Bronchial epithelial cell (primary cell): ENCODE measurements around the gene LRRC3. TPM values are rescaled to one million over a fixed set of nuclear protein-coding genes. Genes with fewer than 3 reads are reported as not detected.

Experiments
- DNase-seq: peaks from one replicate; pipeline ENCODE4 v3.0.0-alpha.2; 2010; ENCODE audit warnings: low read depth
- FAIRE-seq: peaks from 2 replicates; lab custom pipeline; 2011; peaks lifted over from hg19 to GRCh38; lab: Jason Lieb, UNC
- H3K27me3 ChIP-seq: 2 replicates; pipeline ENCODE4 v1.5.1; 2011; ENCODE audit warnings: low read length; ENCODE audit not compliant: control insufficient read depth, insufficient read depth
- H3K36me3 ChIP-seq: 2 replicates; pipeline ENCODE4 v1.5.1; 2011; ENCODE audit warnings: low read length; ENCODE audit not compliant: control insufficient read depth, insufficient read depth
- H3K4me3 ChIP-seq: 2 replicates; pipeline ENCODE4 v1.5.1; 2011; ENCODE audit warnings: mild to moderate bottlenecking, low read depth, low read length, control low read depth
- total RNA-seq: library from RNA; depleted of rRNA; stranded (reverse); fragments of >200 nt; gene quantifications from 2 replicates; pipeline ENCODE4 v1.2.1, GENCODE V29; 2014
- TF ChIP-seq, protein P1 (sequence below): IDR thresholded peaks from 2 replicates; pipeline ENCODE4 v1.5.1; 2011; ENCODE audit warnings: mild to moderate bottlenecking, moderate library complexity, low read length, control low read depth, inconsistent platforms; ENCODE audit not compliant: insufficient read depth, severe bottlenecking

Gene LRRC3
- total RNA-seq, 1 donor from 2014 or later = under 0.01 TPM

DNA sequence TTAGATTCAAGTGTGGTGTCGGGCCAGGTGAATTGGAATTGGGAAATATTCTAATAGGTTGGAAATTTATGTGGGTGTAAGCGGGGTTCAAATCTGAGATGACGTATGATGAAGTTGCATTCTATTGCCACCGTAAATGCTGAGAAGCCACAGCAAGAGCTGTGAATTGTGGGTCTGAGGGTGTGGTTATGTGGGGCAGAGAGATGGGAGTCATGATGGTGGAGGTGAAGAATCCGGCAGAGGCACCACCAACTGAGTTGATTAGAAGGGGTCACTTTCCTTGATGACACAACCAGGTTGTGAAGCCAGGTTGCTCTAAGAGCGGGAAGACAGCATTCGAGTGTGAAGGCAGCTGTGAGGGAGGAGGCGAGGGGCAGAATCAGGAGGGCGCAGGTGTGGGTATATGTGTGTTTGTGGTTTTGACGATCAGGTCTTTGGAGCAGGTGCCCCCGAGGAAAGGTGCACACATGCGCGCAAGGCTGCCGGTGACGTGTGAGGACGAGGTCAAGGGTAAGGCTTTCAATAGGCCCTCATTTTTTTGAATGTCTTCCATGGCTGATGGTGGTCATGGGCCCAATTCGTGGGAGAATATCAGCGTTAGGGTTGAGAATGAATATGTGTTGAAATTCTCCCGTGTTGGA, 18.7 kb downstream of the LRRC3 start:
- Histone ChIP-seq H3K36me3 (no peaks in the 10 kb centered on the region), H3K27me3 (no peaks in the 10 kb centered on the region), H3K4me3 (no peak overlapping the region)
- TF ChIP-seq, protein P1, sequence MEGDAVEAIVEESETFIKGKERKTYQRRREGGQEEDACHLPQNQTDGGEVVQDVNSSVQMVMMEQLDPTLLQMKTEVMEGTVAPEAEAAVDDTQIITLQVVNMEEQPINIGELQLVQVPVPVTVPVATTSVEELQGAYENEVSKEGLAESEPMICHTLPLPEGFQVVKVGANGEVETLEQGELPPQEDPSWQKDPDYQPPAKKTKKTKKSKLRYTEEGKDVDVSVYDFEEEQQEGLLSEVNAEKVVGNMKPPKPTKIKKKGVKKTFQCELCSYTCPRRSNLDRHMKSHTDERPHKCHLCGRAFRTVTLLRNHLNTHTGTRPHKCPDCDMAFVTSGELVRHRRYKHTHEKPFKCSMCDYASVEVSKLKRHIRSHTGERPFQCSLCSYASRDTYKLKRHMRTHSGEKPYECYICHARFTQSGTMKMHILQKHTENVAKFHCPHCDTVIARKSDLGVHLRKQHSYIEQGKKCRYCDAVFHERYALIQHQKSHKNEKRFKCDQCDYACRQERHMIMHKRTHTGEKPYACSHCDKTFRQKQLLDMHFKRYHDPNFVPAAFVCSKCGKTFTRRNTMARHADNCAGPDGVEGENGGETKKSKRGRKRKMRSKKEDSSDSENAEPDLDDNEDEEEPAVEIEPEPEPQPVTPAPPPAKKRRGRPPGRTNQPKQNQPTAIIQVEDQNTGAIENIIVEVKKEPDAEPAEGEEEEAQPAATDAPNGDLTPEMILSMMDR = no peak
- FAIRE-seq (no peak), DNase-seq (no peak)

DNA sequence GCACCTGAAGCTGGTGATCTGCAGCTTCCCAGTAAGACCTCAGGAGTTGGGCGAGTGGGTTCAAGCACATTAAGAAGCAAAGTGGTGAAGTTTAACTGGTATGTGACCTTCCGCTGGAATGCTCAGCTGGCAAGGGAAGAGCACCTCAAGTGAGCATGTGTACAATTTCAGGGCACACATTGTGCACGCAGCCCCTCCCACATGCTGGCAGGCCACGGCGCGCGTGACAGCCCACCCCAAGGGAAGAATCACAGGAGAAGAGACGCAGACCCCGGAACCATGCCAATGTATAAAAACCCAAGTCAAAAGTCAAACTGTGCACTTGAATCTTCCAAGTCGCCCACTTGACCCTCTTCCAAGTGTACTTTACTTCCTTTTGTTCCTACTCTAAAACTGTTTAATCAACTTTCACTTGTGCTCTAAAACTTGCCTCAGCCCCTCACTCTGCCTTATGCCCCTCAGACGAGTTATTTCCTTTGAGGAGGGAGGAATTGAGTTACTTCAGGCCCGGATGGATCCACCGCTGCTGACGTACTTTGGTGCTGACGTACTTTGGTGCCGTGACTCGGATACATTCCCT, 20.0 kb downstream of the LRRC3 start:
- TF ChIP-seq, protein P1 = no peak
- Histone ChIP-seq H3K4me3 (no peak overlapping the region), H3K27me3 (no peaks in the 10 kb centered on the region), H3K36me3 (no peaks in the 10 kb centered on the region)
- FAIRE-seq (no peak), DNase-seq (no peak)

DNA sequence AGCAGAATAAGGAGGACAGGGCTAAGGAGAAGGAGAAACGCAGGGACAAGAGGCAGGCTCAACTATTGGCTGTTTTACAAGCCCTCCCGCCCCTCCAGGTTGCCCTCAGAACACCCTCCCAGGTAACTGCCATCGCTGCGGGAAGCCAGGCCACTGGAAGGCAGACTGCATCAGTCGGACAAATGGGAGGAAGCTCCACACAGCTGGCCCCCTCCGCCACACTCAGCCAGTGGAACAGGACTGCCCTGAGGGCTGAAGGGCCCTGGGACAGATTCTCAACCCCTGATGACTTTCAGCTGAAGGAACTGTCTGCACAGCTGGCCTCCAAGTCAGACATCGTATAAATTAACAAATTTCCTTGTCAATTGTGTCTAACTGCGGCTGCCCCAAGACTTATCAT, 21.8 kb downstream of the LRRC3 start:
- H3K4me3 ChIP-seq = no peak overlapping the region
- DNase-seq (no peak), FAIRE-seq (no peak)
- H3K27me3 ChIP-seq = no peaks in the 10 kb centered on the region
- no peaks in the 10 kb centered on the region for H3K36me3 ChIP-seq
- TF ChIP-seq, protein P1 = no peak

DNA sequence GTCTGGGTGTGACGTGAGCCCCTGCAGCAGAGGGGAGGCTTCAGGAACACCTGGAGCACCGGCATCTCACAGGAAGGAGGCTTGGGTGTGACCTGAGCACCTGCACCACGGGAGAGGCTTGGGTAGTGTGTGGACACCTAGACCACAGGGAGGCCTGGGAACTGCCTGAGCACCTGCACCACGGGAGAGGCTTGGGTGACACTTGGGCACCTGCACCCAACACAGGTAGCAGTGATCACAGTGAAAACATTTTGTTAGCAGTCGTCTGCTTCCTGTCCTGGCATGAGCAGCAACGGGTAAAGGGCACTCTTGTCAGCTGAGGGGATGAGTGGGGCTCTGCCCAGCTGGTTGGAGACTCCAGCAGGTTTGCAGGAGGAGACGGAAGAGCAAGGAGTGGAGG, 22.4 kb downstream of the LRRC3 start:
- FAIRE-seq = no peak
- Histone ChIP-seq H3K36me3 (no peaks in the 10 kb centered on the region), H3K27me3 (no peaks in the 10 kb centered on the region), H3K4me3 (no peak overlapping the region)
- DNase-seq = no peak
- TF ChIP-seq, protein P1 = no peak

DNA sequence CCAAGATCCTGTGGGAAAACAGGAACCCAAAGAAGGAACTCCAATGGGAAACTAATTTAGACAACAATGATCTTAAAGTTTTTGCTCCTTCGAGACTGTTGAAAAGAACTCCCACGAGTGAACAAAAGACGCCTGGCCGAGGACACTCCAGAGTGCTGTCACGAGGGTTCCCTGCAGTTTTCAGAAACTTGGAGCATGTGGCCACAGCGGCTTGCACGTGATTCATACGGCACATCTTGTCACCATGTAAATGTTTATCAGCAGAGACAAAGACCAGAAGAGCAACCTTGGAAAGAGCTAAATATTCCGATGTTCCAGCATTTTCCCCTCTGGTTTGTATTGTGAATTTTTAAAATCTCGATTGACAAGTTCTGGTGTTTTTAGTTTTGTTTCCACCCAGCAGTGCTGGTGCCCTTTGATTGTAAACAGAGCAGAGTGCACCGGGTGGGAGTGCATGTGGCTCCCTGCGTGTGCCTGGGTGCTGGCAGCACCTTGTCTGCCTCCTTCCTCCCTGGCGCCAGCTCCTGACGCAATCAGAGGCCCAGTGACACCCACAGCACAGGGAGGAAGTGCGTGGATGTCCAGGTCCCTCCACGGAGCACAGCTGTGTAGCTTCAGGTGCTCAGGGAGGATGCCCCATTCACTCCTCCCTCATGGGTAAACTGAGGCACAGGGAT, 23.0 kb downstream of the LRRC3 start:
- DNase-seq = no peak
- TF ChIP-seq, protein P1 = no peak
- Histone ChIP-seq H3K36me3 (no peaks in the 10 kb centered on the region), H3K27me3 (no peaks in the 10 kb centered on the region), H3K4me3 (no peak overlapping the region)
- FAIRE-seq = no peak
